ENCODE results near the gene MAGI2. TPM values are rescaled to one million over a fixed set of nuclear protein-coding genes. Genes with fewer than 3 reads are reported as not detected.
"Not testable (repeated sequence)": the region's sequence is repeated elsewhere in the genome, so short reads cannot be mapped to it uniquely, and the experiment has no call there.

The MAGI2 gene
- total RNA-seq, 1 donor = 18.8 TPM

DNA sequence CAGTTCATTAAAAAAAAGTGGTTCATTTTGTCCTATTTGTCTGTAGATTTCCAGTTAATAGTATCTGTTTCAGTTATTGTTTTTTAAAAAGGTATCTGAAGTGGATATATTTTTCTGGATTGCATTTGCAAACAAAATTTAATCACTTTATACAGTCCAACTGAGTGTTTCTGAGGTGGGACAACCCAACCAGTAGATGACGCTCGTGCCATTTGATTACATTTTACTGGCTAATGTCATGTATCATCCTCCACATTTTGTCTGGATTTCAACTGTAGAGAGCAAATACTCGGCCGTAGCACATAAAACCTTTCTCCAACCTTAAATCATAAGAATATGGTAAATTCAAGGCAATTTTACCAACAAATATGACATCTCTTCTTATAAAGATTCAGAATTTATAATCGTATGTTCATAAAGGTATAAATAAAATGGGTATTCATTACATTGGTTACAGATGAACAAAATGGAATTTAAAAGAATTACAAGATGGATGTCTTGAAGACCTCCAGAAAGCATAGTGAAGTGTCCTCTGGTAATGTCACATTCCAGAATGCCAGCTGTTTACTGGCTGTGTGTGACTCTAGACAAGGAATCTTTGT, 865.9 kb downstream of the MAGI2 start:
- no peaks in the 10 kb centered on the region for H3K4me1 ChIP-seq (ENCODE audit: insufficient read depth, low read length)
- H3K27ac ChIP-seq (ENCODE audit: low read depth, low read length) = no peak overlapping the region
- no peaks in the 10 kb centered on the region for H3K27me3 ChIP-seq (ENCODE audit: insufficient read depth, low read length)
- peak; percentile 74 for DNase-seq (ENCODE audit: insufficient read length, low spot score, missing footprints)
- H3K36me3 ChIP-seq (ENCODE audit: insufficient read depth, low read length) = no peaks in the 10 kb centered on the region
- peaks cover 2% of the 10 kb centered on the region for H4K20me1 ChIP-seq (ENCODE audit: insufficient read depth, low read length)
- H3K4me2 ChIP-seq (ENCODE audit: insufficient read depth, low read length) = no peak overlapping the region
- TF ChIP-seq, protein P1, sequence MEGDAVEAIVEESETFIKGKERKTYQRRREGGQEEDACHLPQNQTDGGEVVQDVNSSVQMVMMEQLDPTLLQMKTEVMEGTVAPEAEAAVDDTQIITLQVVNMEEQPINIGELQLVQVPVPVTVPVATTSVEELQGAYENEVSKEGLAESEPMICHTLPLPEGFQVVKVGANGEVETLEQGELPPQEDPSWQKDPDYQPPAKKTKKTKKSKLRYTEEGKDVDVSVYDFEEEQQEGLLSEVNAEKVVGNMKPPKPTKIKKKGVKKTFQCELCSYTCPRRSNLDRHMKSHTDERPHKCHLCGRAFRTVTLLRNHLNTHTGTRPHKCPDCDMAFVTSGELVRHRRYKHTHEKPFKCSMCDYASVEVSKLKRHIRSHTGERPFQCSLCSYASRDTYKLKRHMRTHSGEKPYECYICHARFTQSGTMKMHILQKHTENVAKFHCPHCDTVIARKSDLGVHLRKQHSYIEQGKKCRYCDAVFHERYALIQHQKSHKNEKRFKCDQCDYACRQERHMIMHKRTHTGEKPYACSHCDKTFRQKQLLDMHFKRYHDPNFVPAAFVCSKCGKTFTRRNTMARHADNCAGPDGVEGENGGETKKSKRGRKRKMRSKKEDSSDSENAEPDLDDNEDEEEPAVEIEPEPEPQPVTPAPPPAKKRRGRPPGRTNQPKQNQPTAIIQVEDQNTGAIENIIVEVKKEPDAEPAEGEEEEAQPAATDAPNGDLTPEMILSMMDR (IDR thresholded peaks at IDR 0.05; ENCODE audit: extremely low read depth, low read depth, low read length) = peak; percentile 49
- no peak overlapping the region for H3K4me3 ChIP-seq (ENCODE audit: insufficient read depth, low read length)
- H3K9me3 ChIP-seq (ENCODE audit: low read depth, low read length) = no peaks in the 10 kb centered on the region
- no peak overlapping the region for H2AFZ ChIP-seq (ENCODE audit: low read length)
- no peaks in the 10 kb centered on the region for H3K79me2 ChIP-seq (ENCODE audit: insufficient read depth, low read length)

DNA sequence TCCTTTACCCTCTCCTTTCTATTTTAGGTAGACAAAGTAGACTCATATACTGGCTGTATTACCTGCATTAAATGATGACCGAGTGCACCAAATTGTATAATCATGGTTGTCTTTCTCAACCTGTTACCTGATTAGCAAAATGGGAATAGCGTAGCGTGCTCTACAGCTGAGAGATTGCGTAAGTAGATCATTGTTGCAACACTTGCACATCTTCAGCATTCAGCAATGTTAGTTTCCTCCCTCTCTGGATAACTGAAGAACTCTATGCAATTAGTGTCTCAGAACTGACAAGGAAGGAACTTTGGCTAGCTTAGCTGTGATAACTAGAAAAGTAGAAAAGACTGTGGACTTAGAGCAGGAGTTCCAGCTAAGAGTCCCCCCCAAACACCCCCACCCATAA, 867.5 kb downstream of the MAGI2 start:
- Histone ChIP-seq H3K36me3 (ENCODE audit: insufficient read depth, low read length) (no peaks in the 10 kb centered on the region), H3K4me3 (ENCODE audit: insufficient read depth, low read length) (no peak overlapping the region), H3K9me3 (ENCODE audit: low read depth, low read length) (no peaks in the 10 kb centered on the region), H2AFZ (ENCODE audit: low read length) (no peak overlapping the region), H4K20me1 (ENCODE audit: insufficient read depth, low read length) (peaks cover 2% of the 10 kb centered on the region), H3K4me2 (ENCODE audit: insufficient read depth, low read length) (no peak overlapping the region), H3K27ac (ENCODE audit: low read depth, low read length) (no peak overlapping the region), H3K27me3 (ENCODE audit: insufficient read depth, low read length) (no peaks in the 10 kb centered on the region), H3K4me1 (ENCODE audit: insufficient read depth, low read length) (no peaks in the 10 kb centered on the region), H3K79me2 (ENCODE audit: insufficient read depth, low read length) (no peaks in the 10 kb centered on the region)
- peak; percentile 15 for DNase-seq (ENCODE audit: insufficient read length, low spot score, missing footprints)
- TF ChIP-seq, protein P1 (IDR thresholded peaks at IDR 0.05; ENCODE audit: extremely low read depth, low read depth, low read length) = no peak

DNA sequence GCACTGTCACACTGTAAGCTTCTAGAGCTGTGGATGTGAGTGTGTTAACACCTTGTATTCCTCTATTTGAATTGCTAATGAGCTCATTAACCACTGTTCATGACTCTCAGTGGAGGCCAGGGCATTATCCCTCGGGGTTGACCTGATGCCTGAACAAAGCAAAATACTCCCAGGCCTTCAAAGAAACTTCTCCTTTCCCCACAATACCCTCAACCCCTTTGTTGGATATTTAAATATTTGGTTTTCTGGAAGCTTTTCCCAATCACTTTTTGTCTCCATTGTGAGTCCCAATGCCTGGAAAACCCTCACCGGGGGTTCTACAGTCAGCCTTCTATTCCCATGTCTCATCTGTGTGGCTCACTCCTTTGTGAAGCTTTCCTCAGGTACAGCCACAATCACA, 874.8 kb downstream of the MAGI2 start:
- H2AFZ ChIP-seq (ENCODE audit: low read length) = no peak overlapping the region
- no peaks in the 10 kb centered on the region for H4K20me1 ChIP-seq (ENCODE audit: insufficient read depth, low read length)
- H3K79me2 ChIP-seq (ENCODE audit: insufficient read depth, low read length) = no peaks in the 10 kb centered on the region
- H3K4me1 ChIP-seq (ENCODE audit: insufficient read depth, low read length) = peaks cover 3% of the 10 kb centered on the region
- TF ChIP-seq, protein P1 (IDR thresholded peaks at IDR 0.05; ENCODE audit: extremely low read depth, low read depth, low read length) = no peak
- no peak overlapping the region for H3K4me3 ChIP-seq (ENCODE audit: insufficient read depth, low read length)
- H3K36me3 ChIP-seq (ENCODE audit: insufficient read depth, low read length) = no peaks in the 10 kb centered on the region
- no peak for DNase-seq (ENCODE audit: insufficient read length, low spot score, missing footprints)
- no peak overlapping the region for H3K4me2 ChIP-seq (ENCODE audit: insufficient read depth, low read length)
- no peaks in the 10 kb centered on the region for H3K27me3 ChIP-seq (ENCODE audit: insufficient read depth, low read length)
- H3K9me3 ChIP-seq (ENCODE audit: low read depth, low read length) = no peaks in the 10 kb centered on the region
- H3K27ac ChIP-seq (ENCODE audit: low read depth, low read length) = no peak overlapping the region

DNA sequence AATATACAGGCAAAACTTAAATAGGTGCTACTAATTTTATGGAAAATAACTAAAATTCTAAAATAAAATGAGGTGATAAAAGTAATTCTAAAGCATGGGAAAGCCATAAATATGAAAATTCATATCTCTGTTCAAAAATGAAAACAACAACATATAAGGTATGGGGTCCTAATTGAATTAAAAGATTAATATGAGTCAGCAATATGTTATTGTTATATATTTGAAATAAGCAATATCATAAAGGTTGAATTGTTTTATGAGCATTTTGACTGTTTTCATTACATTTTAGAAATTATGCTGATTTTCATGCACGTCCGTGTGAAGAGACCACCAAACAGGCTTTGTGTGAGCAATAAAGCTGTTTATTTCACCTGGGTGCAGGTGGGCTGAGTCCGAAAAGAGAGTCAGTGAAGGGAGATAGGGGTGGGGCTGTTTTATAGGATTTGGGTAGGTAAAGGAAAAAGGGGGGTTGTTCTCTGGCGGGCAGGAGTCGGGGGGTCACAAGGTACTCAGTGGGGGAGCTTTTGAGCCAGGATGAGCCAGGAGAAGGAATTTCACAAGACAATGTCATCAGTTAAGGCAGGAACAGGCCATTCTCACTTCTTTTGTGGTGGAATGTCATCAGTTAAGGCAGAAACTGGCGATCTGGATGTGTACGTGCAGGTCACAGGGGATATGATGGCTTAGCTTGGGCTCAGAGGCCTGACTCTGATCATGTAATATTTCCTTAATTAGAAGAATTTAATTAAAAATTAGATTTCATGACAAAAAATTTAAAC, 876.1 kb downstream of the MAGI2 start:
- not testable (repeated sequence) for H3K36me3 ChIP-seq (ENCODE audit: insufficient read depth, low read length); DNase-seq (ENCODE audit: insufficient read length, low spot score, missing footprints); H2AFZ ChIP-seq (ENCODE audit: low read length)

More for the DNA sequence above, 876.1 kb downstream of the MAGI2 start:
- H4K20me1 ChIP-seq (ENCODE audit: insufficient read depth, low read length); H3K27ac ChIP-seq (ENCODE audit: low read depth, low read length); H3K4me2 ChIP-seq (ENCODE audit: insufficient read depth, low read length); H3K79me2 ChIP-seq (ENCODE audit: insufficient read depth, low read length); H3K9me3 ChIP-seq (ENCODE audit: low read depth, low read length); H3K27me3 ChIP-seq (ENCODE audit: insufficient read depth, low read length); H3K4me3 ChIP-seq (ENCODE audit: insufficient read depth, low read length); H3K4me1 ChIP-seq (ENCODE audit: insufficient read depth, low read length): not testable (repeated sequence)

Measured in osteoblast (primary cell).